ENCODE results near the gene EVPL. TPM values are rescaled to one million over a fixed set of nuclear protein-coding genes. Genes with fewer than 3 reads are reported as not detected.

Gene EVPL
- polyA plus RNA-seq, 1 experiment: not detected

DNA sequence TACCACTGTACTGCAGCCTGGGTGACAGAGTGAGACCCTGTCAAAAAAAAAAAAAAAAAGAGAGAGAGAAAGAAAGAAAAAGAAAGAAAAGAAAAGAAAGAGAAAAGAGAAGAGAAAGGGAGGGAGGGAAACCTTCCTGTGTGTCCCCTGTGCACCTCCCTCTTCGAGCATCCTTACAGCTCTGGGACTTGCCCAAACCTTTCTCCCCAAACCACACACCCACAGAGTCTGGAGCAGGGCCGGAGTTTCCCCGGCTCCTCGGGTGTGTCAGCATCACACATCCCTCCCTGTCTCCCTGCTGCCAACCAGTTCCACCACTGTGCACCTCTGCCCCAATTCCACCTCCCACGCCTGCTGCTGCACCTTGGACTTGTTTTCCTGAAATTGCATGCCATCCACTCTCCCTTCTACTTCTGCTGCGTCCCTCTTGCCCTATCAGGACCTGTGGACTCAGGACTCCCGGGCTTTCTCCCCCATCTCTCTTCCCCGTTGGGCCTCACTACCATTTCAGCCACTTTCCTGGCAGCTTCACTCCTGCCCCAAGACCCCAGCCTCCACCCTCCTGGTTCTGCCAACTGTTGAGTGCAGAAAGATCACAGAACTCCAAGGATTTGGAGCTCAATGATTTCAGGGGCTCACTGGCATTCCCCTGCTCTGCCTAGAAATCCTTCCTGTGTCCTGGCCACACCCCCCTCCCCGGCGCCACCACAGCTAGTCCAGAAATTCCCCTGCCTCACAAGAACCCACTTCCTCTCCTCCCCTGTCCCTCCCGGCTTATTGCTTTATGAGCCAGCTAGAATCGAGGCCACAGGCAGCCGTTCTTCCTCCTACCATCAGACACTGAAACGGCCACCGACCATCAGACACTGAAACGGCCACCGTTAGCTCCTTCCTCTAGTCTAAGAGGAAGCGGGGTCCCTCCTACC is 30.2 kb downstream of the EVPL start:
- Histone ChIP-seq H3K9me3 (ENCODE audit: control insufficient read depth, insufficient read depth, low read length) (no peaks in the 10 kb centered on the region), H3K27ac (ENCODE audit: low read depth, low read length) (peak overlapping the region; percentile 47), H3K27me3 (ENCODE audit: control insufficient read depth, insufficient read depth, low read length) (no peaks in the 10 kb centered on the region), H3K4me3 (ENCODE audit: low read depth, low read length) (no peak overlapping the region)
- no peak for DNase-seq (ENCODE audit: low read depth, low spot score)
- ChIA-PET CTCF (interaction anchor here (0.9 to 6.4 kb wide), 3 partner anchors 8 to 17 kb away, joined by 3 to 37 read pairs (median 4); no protein-coding TSS in a partner anchor), POLR2A (interaction anchor here (0.5 kb wide), 1 partner anchor 34 kb away, joined by 3 read pairs; no protein-coding TSS in a partner anchor)
- TF ChIP-seq, protein P1, sequence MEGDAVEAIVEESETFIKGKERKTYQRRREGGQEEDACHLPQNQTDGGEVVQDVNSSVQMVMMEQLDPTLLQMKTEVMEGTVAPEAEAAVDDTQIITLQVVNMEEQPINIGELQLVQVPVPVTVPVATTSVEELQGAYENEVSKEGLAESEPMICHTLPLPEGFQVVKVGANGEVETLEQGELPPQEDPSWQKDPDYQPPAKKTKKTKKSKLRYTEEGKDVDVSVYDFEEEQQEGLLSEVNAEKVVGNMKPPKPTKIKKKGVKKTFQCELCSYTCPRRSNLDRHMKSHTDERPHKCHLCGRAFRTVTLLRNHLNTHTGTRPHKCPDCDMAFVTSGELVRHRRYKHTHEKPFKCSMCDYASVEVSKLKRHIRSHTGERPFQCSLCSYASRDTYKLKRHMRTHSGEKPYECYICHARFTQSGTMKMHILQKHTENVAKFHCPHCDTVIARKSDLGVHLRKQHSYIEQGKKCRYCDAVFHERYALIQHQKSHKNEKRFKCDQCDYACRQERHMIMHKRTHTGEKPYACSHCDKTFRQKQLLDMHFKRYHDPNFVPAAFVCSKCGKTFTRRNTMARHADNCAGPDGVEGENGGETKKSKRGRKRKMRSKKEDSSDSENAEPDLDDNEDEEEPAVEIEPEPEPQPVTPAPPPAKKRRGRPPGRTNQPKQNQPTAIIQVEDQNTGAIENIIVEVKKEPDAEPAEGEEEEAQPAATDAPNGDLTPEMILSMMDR (IDR thresholded peaks at IDR 0.05; ENCODE audit: low read depth, low read length): no peak

DNA sequence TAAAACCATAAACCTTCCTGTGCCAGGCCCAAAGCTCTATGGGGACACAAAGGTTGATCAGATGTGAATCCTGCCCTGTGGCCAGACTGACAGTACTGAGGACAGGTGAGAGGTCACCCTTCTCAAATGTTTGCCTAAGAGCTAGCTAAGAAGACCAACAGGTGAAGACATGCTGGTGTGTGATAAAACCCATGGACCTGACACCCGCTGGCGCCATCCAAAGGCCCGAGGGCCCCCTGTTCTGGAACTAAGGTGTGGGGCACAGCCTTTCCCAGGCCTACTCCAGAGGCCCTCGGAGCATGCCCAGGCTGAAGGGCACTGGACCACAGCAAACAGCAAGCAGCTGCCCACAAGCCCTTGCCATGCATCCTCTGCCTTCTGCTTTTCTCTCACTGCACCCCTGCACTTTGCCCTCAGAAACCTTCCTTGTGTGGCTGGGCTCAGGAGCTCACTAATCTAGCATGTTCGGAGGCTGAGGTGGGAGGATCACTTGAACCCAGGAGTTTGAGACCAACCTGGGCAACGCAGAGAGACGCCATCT is 31.7 kb downstream of the EVPL start:
- H3K4me3 ChIP-seq (ENCODE audit: low read depth, low read length): no peak overlapping the region
- H3K9me3 ChIP-seq (ENCODE audit: control insufficient read depth, insufficient read depth, low read length): no peaks in the 10 kb centered on the region
- H3K27me3 ChIP-seq (ENCODE audit: control insufficient read depth, insufficient read depth, low read length): no peaks in the 10 kb centered on the region
- POLR2A ChIA-PET: no interaction called here
- no peak overlapping the region for H3K27ac ChIP-seq (ENCODE audit: low read depth, low read length)
- CTCF ChIA-PET: interaction anchor here (2.4 kb wide), 1 partner anchor 19 kb away, joined by 9 read pairs; no protein-coding TSS in a partner anchor
- no peak for DNase-seq (ENCODE audit: low read depth, low spot score)
- TF ChIP-seq, protein P1 (IDR thresholded peaks at IDR 0.05; ENCODE audit: low read depth, low read length): no peak

DNA sequence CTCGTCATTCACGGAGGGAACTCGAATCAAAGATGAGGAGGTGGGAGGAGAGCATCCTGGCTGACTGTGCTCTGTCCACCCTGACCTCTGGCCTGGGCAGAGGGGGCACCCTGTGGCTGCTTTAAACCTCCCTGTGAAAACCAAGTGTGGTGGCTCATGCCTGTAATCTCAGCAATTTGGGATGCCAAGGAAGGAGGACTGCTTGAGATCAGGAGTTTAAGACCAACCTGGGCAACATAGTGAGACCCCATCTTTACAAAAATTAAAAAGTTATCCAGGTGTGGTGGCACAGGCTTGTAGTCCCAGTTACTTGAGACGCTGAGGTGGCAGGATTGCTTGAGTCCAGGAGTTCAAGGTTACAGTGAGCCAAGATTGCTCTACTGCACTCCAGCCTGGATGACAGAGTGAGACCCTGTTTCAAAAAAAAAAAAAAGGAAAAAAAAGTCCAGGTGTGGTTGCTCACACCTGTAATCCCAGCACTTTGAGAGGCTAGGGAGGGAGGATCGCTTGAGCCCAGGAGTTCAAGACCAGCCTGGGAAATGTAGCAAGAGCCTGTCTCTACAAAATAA is 32.2 kb downstream of the EVPL start:
- TF ChIP-seq, protein P1 (IDR thresholded peaks at IDR 0.05; ENCODE audit: low read depth, low read length): no peak
- no peak overlapping the region for H3K27ac ChIP-seq (ENCODE audit: low read depth, low read length)
- POLR2A ChIA-PET: no interaction called here
- CTCF ChIA-PET: interaction anchor here (2.4 kb wide), 1 partner anchor 19 kb away, joined by 9 read pairs; no protein-coding TSS in a partner anchor
- H3K9me3 ChIP-seq (ENCODE audit: control insufficient read depth, insufficient read depth, low read length): no peaks in the 10 kb centered on the region
- H3K27me3 ChIP-seq (ENCODE audit: control insufficient read depth, insufficient read depth, low read length): no peaks in the 10 kb centered on the region
- H3K4me3 ChIP-seq (ENCODE audit: low read depth, low read length): no peak overlapping the region
- DNase-seq (ENCODE audit: low read depth, low spot score): no peak

DNA sequence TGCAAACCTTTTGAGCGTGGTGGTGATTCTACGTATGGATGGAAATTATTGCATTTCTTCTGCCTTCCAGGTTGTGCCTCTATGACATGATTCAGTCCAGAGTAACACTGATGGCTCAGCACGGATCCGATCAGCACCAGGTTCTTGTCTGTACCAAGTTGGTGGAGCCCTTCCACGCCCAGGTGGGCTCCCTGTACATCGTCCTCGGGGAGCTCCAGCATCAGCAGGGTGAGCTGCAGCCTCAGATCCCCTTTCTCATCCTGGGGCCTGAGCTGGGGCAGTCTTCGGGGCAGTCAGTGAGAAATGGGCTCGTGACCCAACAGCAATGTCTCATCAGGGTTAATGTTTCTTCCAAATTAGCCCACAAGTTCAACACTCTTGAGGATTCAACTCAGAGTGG is 35.7 kb downstream of the EVPL start:
- no peak for DNase-seq (ENCODE audit: low read depth, low spot score)
- Histone ChIP-seq H3K9me3 (ENCODE audit: control insufficient read depth, insufficient read depth, low read length) (no peaks in the 10 kb centered on the region), H3K27ac (ENCODE audit: low read depth, low read length) (no peak overlapping the region), H3K4me3 (ENCODE audit: low read depth, low read length) (no peak overlapping the region), H3K27me3 (ENCODE audit: control insufficient read depth, insufficient read depth, low read length) (no peaks in the 10 kb centered on the region)
- TF ChIP-seq, protein P1 (IDR thresholded peaks at IDR 0.05; ENCODE audit: low read depth, low read length): no peak
- CTCF ChIA-PET: interaction anchor here (0.6 to 2.3 kb wide), 3 partner anchors 10 to 165 kb away, joined by 4 to 12 read pairs (median 9); partner anchors contain the start of gene CDK3
- POLR2A ChIA-PET: no interaction called here
